Measurements from ENCODE around the gene IL1RAPL2.
"Not testable (repeated sequence)": the region's sequence is repeated elsewhere in the genome, so short reads cannot be mapped to it uniquely, and the experiment has no call there.

IL1RAPL2 gene

GRCh38 chrX:104565791-104566680 lies at the start of gene IL1RAPL2:
TSS of gene IL1RAPL2 (plus strand) at chrX:104566199.
- DNase-seq = peak; percentile 75

- no peak for DNase-seq
Observed at GRCh38 chrX:104522386-104522785, 43.6 kb upstream of the IL1RAPL2 start.

- DNase-seq = no peak
Observed at GRCh38 chrX:104523858-104524257, 42.1 kb upstream of the IL1RAPL2 start.

- no peak for DNase-seq
Observed at GRCh38 chrX:104539081-104539480, 26.9 kb upstream of the IL1RAPL2 start.

GRCh38 chrX:104542447-104542846 lies 23.6 kb upstream of the IL1RAPL2 start:
- not testable (repeated sequence) for DNase-seq

- no peak for DNase-seq
Observed at GRCh38 chrX:104564335-104564734, 1.7 kb upstream of the IL1RAPL2 start.

- no peak for DNase-seq
Observed at GRCh38 chrX:104564921-104565703, 887 bp upstream of the IL1RAPL2 start.

GRCh38 chrX:104566681-104567501 lies 892 bp downstream of the IL1RAPL2 start:
- peak; percentile 48 for DNase-seq

GRCh38 chrX:104567506-104567905 lies 1.5 kb downstream of the IL1RAPL2 start:
- peak; percentile 48 for DNase-seq

GRCh38 chrX:104568304-104568915 lies 2.4 kb downstream of the IL1RAPL2 start:
- DNase-seq = peak; percentile 17

GRCh38 chrX:104618106-104618895 lies 52.3 kb downstream of the IL1RAPL2 start:
- no peak for DNase-seq

GRCh38 chrX:104621781-104622180 lies 55.8 kb downstream of the IL1RAPL2 start:
- DNase-seq = no peak

- no peak for DNase-seq
Observed at GRCh38 chrX:104641176-104641575, 75.2 kb downstream of the IL1RAPL2 start.

GRCh38 chrX:104647084-104647483 lies 81.1 kb downstream of the IL1RAPL2 start:
- DNase-seq = no peak

- DNase-seq = no peak
Observed at GRCh38 chrX:104659005-104659744, 93.2 kb downstream of the IL1RAPL2 start.

- no peak for DNase-seq
Observed at GRCh38 chrX:104660092-104660491, 94.1 kb downstream of the IL1RAPL2 start.

GRCh38 chrX:104662694-104663093 lies 96.7 kb downstream of the IL1RAPL2 start:
- no peak for DNase-seq

- DNase-seq = no peak
Observed at GRCh38 chrX:104665691-104666090, 99.7 kb downstream of the IL1RAPL2 start.

- DNase-seq = peak; percentile 24
Observed at GRCh38 chrX:104668550-104668949, 102.6 kb downstream of the IL1RAPL2 start.

- DNase-seq = no peak
Observed at GRCh38 chrX:104669063-104669462, 103.1 kb downstream of the IL1RAPL2 start.

GRCh38 chrX:104670051-104670450 lies 104.1 kb downstream of the IL1RAPL2 start:
- DNase-seq = no peak

Measured in NCI-H526 treated with DMSO at 0.1 percent for 48 hours (cell line).